Measurements from ENCODE around the gene MAP4K2.

MAP4K2 gene

GRCh38 chr11:64742889-64743590 is 60.0 kb downstream of the MAP4K2 start:
- peak in 1 of 2 donors; percentile 70 for DNase-seq (ENCODE audit: extremely low read depth in 1 of 2, low read depth in 1 of 2)

- no peak for DNase-seq (ENCODE audit: extremely low read depth in 1 of 2, low read depth in 1 of 2)
These were observed 60.7 kb downstream of the MAP4K2 start for GRCh38 chr11:64742087-64742888.

GRCh38 chr11:64741375-64742086 is 61.5 kb downstream of the MAP4K2 start:
- no peak for DNase-seq (ENCODE audit: extremely low read depth in 1 of 2, low read depth in 1 of 2)

DNA sequence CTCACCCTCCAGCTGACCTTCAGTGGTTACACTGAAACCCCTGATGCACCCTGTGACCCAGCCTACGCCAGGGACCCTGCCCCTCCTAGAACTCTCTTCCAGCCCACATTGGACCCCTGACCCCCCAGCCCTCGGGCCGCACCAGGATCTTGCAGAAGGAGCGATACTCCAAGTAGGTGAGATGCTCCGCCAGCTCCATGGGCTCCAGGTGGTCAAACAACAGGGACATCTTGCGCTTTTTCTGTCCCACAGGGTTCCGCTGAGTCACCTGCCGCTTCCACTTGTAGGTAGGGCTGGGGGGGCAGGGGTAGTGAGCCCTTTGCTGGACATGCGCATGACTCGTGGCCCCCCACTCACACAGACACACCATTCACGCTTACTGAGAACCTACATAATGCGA is 63.1 kb downstream of the MAP4K2 start:
- no peak for DNase-seq (ENCODE audit: extremely low read depth in 1 of 2, low read depth in 1 of 2)

GRCh38 chr11:64736654-64737053 is 66.4 kb downstream of the MAP4K2 start:
- no peak for DNase-seq (ENCODE audit: extremely low read depth in 1 of 2, low read depth in 1 of 2)

DNA sequence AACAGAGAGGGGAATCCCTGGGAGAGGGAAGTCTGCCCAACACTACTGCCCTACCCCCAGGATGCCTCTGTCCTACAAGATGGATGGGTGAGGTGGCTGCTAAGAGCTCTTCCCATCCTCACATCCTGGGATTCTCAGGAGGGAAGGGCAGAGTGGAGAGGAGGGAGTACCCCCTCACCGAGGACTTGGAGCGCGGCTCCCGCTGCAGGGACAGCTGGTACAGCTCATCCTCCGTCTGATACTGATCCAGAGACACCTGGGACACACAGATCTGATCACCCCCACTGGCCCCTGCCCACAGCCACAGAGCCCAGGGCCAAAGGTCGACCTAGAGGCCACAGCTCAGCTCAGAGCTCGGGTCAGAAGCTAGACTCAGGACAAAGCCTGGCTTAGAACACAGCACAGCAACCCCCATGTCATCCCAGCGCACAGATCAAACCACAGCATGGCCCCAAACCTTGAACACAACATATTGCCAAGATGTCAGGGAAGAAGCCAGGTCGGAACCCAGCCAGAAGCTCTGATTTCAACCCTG is 67.2 kb downstream of the MAP4K2 start:
- no peak for DNase-seq (ENCODE audit: extremely low read depth in 1 of 2, low read depth in 1 of 2)

Data from activated CD8-positive, alpha-beta memory T cell treated with anti-CD3 and anti-CD28 coated beads for 1 hour (primary cell).